GM12801 (cell line): ENCODE data around the gene PTPRE.

ENCODE experiments used
- TF ChIP-seq, protein P1 (sequence below): IDR thresholded peaks from one replicate; pipeline ENCODE4 v1.5.1; 2011; ENCODE audit warnings: control low read depth; ENCODE audit not compliant: insufficient read length; ENCODE audit errors: extremely low read depth

Gene PTPRE

DNA sequence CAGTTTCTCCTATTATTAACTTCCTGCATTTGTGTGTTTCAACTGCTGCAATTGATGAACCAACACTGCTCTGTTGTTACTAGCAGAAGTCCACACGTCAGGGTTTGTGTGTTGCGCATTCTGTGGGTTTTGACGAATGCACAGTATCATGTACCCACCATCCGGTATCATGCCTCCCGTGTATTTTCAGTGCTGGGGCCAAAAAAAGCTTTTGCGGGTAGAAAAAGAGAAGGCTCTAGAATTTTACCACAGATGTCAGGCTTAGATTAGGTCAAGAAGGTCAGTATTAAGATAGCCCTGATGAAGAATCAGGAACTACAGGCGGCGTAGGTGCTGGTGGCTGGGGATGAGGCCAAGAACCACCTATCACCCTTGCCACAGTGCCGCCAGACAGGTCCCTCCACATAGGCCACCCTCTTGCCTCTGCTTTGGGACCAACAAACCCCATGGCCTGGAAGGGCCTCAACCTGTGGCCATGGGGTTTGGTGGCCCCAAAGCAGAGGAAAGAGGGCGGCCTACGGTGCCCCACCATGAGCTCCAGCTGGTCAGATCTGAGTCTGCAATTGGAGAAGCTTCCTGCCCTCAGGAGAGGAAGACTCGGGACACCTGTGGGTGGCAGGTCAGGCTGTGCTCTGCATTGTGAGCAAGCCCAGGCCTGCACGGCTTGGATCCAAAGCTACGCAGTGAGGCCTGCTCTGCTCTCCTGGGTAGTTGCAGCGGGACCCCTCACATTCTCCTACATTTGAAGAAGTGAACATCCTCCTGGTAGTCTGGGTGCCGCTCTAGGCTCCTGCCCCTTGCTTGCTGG is 147.5 kb downstream of the PTPRE start:
- TF ChIP-seq, protein P1, sequence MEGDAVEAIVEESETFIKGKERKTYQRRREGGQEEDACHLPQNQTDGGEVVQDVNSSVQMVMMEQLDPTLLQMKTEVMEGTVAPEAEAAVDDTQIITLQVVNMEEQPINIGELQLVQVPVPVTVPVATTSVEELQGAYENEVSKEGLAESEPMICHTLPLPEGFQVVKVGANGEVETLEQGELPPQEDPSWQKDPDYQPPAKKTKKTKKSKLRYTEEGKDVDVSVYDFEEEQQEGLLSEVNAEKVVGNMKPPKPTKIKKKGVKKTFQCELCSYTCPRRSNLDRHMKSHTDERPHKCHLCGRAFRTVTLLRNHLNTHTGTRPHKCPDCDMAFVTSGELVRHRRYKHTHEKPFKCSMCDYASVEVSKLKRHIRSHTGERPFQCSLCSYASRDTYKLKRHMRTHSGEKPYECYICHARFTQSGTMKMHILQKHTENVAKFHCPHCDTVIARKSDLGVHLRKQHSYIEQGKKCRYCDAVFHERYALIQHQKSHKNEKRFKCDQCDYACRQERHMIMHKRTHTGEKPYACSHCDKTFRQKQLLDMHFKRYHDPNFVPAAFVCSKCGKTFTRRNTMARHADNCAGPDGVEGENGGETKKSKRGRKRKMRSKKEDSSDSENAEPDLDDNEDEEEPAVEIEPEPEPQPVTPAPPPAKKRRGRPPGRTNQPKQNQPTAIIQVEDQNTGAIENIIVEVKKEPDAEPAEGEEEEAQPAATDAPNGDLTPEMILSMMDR = no peak

DNA sequence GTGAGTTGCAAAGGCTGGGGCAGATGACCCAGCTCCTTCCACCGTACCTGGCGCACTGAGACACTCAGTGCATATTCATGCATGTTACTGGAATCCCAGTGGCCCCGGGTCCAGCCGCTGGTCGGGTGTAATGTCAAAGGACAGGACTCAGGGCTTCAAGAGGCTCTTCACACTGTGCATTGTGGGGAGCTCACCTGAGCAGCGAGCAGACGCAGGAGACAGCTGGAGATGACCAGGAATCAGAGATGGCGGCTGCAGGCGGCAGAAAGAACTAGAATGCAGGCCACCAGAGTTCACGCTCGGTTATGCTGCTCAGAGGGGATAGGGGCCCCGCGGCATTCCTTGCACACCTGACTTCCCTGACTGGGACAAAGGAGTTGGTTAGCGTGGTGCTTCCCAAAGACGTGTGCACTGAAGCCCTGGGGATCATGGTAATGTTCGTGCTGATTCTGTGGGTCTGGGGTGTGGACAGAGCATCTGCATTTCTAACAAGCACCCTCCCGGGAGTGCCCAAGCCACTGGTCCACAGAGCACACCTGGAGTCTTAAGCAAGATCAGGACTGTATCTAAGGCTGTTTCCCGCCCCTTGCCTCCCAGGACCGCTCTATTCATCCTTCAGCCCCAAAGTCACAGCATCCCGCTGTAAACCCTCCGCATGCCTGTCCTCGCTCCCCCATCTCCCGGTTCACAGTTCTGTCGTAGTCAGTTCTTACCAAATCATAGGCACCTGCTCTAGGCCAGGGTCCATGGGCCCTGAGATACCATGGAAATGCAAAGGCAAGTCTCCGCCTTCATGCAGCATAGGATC is 148.4 kb downstream of the PTPRE start:
- TF ChIP-seq, protein P1 = no peak

DNA sequence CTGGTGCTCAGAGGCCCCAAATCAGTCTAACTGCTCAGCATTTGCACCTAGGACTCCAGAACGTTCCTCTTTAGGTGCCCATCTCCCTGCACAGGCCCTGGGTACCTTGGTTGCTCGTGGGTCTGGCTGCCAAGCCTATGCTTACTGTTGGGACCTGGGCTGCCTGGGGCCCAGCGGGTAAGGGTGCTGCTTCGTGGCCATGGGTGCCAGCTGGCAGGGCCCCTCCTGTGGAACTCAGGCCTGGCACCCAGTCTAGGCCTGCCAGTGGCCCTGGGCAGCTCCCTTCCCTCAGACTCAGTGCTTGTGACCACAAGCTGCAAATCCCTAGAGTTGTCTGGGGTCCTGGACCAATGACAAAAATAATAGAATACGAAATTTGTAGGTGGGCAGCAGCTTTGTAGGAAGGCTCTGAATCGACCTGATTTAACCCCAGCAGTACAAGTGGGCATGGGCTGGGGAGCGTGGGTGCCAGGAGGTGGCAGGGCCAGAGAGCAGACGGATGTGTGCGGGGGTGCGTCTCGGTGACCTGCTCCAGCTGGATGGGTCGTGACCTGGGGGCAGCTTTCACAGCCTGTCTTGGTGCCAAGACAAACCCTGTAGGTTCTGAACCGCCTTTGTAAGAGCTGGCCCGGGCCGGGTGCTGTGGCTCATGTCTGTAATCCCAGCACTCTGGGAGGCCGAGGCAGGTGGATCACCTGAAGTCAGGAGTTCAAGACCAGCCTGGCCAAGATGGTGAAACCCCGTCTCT is 149.6 kb downstream of the PTPRE start:
- TF ChIP-seq, protein P1 = no peak

DNA sequence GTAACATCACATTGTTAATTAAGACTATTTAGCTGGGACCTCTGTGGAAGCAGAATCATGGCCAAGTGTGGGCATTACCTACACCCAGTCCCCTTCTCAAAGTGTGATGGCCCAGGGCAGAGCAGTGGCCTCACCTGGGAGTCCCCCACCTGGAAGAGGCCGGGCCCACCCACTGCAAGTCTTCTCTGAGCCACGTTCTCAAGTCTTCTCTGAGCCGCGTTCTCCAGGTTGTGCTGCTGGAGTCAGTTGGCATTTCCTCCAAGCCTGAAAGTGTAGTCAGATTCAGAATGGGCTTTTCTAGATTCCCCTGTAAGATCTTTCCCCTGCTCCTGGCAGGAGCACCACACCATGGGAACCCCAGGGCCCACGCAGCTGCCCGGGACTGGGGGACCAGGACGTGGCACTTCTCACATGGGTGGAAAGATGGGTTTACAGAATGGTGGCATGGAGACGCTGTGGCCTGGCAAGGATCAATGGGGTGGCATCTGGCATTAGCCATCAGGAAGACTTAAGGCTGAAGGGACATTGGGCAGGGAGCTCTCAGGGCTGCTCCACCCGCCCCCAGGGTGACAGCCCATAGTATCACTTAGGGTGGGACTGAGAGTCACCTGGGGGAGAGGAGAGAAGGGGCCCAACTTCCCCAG is 151.3 kb downstream of the PTPRE start:
- TF ChIP-seq, protein P1 = no peak

DNA sequence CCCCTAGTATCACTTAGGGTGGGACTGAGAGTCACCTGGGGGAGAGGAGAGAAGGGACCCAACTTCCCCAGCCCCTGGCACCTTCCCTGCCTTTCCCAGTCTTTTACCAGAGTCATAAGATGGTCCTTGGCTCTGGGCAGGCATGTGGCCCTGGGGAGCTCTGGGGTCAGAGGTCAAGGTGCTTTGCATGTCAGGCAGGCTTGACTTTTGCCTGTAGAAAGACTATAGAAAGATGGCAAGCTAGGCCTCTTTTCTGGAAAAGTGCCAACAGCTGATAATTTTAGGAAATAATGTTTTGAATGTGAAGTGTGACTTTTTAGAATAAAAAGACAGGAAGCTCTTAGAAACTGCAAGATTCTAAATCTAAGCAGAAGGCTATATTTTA is 151.8 kb downstream of the PTPRE start:
- TF ChIP-seq, protein P1 = no peak

DNA sequence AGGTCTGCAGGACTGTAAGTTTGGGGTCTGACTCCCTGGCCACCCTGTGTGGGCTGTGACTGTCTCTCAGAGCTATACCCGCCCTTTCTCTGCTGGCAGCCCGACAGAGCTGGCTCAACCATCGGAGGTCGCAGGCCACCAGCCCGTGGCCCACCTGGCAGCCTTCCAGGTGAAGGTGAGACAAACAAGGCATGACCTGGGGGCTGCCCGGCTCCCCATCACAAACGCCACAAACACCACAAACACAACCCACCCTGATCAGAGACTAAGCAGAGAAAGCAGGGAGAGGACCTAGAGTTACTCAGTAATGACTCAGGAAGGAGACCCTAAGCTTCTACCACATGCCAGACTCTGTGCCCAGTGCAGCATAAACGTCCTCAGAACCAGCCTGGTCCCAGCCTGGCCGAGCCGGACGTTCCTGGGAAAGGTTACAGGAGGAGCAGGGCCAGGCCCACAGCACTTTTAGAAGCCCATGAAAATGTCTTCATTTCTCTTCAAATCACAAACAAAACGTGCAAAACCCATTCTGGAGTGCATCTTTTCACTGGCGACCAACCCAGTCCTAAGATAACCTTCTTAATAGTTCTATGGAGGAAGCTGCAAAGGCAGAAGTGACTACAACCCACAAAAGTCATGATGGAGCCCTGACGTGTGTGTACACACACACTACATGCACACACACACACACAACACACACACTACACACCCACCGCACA is 152.5 kb downstream of the PTPRE start:
- TF ChIP-seq, protein P1 = no peak
